T-helper 1 cell treated with Interleukin-12 subunit alpha and Interleukin-12 subunit beta and Interleukin-4 antibody, amounts not matched to agents 30 μg/mL and 1 μg/mL, for 36 hours (primary cell): Measurements from ENCODE around the gene PCDH1.

Experiments
- H3K27ac Mint-ChIP-seq: one replicate; pipeline ENCODE4 v1.8.0; 2021; ENCODE audit warnings: mild to moderate bottlenecking, mixed read lengths
- H3K27me3 Mint-ChIP-seq: one replicate; pipeline ENCODE4 v1.8.0; 2021; ENCODE audit warnings: low read depth, mixed read lengths
- H3K36me3 Mint-ChIP-seq: one replicate; pipeline ENCODE4 v1.8.0; 2021; ENCODE audit warnings: low read depth, mixed read lengths
- H3K4me1 Mint-ChIP-seq: one replicate; pipeline ENCODE4 v1.8.0; 2021; ENCODE audit warnings: low read depth, mixed read lengths
- H3K4me3 Mint-ChIP-seq: one replicate; pipeline ENCODE4 v1.8.0; 2021; ENCODE audit warnings: mild to moderate bottlenecking, moderate library complexity, mixed read lengths
- H3K9me3 Mint-ChIP-seq: one replicate; pipeline ENCODE4 v1.8.0; 2021; ENCODE audit warnings: mixed read lengths

Gene PCDH1

GRCh38 chr5:141872496-141873356, 5.5 kb downstream of the PCDH1 start:
- no peaks in the 10 kb centered on the region for H3K36me3 Mint-ChIP-seq
- H3K9me3 Mint-ChIP-seq, result no peaks in the 10 kb centered on the region
- H3K4me3 Mint-ChIP-seq, result no peak overlapping the region
- H3K4me1 Mint-ChIP-seq, result peaks cover 7% of the 10 kb centered on the region
- peaks cover 61% of the 10 kb centered on the region for H3K27me3 Mint-ChIP-seq
- H3K27ac Mint-ChIP-seq, result no peak overlapping the region

- Mint-ChIP-seq H3K9me3 (no peaks in the 10 kb centered on the region), H3K4me1 (peaks cover under 1% of the 10 kb centered on the region), H3K4me3 (no peak overlapping the region), H3K36me3 (no peaks in the 10 kb centered on the region), H3K27me3 (peaks cover 59% of the 10 kb centered on the region), H3K27ac (no peak overlapping the region)
Observed at GRCh38 chr5:141871870-141872269, 6.3 kb downstream of the PCDH1 start.

GRCh38 chr5:141870871-141871270, 7.3 kb downstream of the PCDH1 start:
- Mint-ChIP-seq H3K4me3 (no peak overlapping the region), H3K27ac (no peak overlapping the region), H3K27me3 (peaks cover 61% of the 10 kb centered on the region)

GRCh38 chr5:141870228-141870627, 8.0 kb downstream of the PCDH1 start:
- Mint-ChIP-seq H3K9me3 (no peaks in the 10 kb centered on the region), H3K4me1 (no peaks in the 10 kb centered on the region), H3K27ac (no peak overlapping the region), H3K36me3 (no peaks in the 10 kb centered on the region), H3K4me3 (no peak overlapping the region), H3K27me3 (peaks cover 58% of the 10 kb centered on the region)

More at GRCh38 chr5:141870871-141871270, 7.3 kb downstream of the PCDH1 start:
- Mint-ChIP-seq H3K36me3 (no peaks in the 10 kb centered on the region), H3K4me1 (no peaks in the 10 kb centered on the region), H3K9me3 (no peaks in the 10 kb centered on the region)

GRCh38 chr5:141869514-141869913, 8.7 kb downstream of the PCDH1 start:
- no peaks in the 10 kb centered on the region for H3K9me3 Mint-ChIP-seq
- peaks cover 50% of the 10 kb centered on the region for H3K27me3 Mint-ChIP-seq
- H3K36me3 Mint-ChIP-seq, result no peaks in the 10 kb centered on the region
- no peak overlapping the region for H3K27ac Mint-ChIP-seq
- no peaks in the 10 kb centered on the region for H3K4me1 Mint-ChIP-seq
- no peak overlapping the region for H3K4me3 Mint-ChIP-seq

GRCh38 chr5:141869040-141869439, 9.2 kb downstream of the PCDH1 start:
- H3K9me3 Mint-ChIP-seq, result no peaks in the 10 kb centered on the region
- peaks cover 46% of the 10 kb centered on the region for H3K27me3 Mint-ChIP-seq
- no peak overlapping the region for H3K27ac Mint-ChIP-seq
- no peaks in the 10 kb centered on the region for H3K4me1 Mint-ChIP-seq
- no peak overlapping the region for H3K4me3 Mint-ChIP-seq
- no peaks in the 10 kb centered on the region for H3K36me3 Mint-ChIP-seq

- H3K9me3 Mint-ChIP-seq, result no peaks in the 10 kb centered on the region
- no peaks in the 10 kb centered on the region for H3K36me3 Mint-ChIP-seq
- H3K27ac Mint-ChIP-seq, result no peak overlapping the region
- no peaks in the 10 kb centered on the region for H3K4me1 Mint-ChIP-seq
- no peak overlapping the region for H3K4me3 Mint-ChIP-seq
- H3K27me3 Mint-ChIP-seq, result peaks cover 41% of the 10 kb centered on the region
Observed at GRCh38 chr5:141868541-141868940, 9.7 kb downstream of the PCDH1 start.

GRCh38 chr5:141867651-141868050, 10.6 kb downstream of the PCDH1 start:
- Mint-ChIP-seq H3K27ac (no peak overlapping the region), H3K27me3 (peaks cover 36% of the 10 kb centered on the region), H3K36me3 (no peaks in the 10 kb centered on the region), H3K9me3 (no peaks in the 10 kb centered on the region), H3K4me1 (no peaks in the 10 kb centered on the region), H3K4me3 (no peak overlapping the region)

- no peak overlapping the region for H3K4me3 Mint-ChIP-seq
- H3K36me3 Mint-ChIP-seq, result no peaks in the 10 kb centered on the region
- H3K27ac Mint-ChIP-seq, result no peak overlapping the region
- no peaks in the 10 kb centered on the region for H3K9me3 Mint-ChIP-seq
- H3K4me1 Mint-ChIP-seq, result no peaks in the 10 kb centered on the region
- H3K27me3 Mint-ChIP-seq, result peaks cover 34% of the 10 kb centered on the region
Observed at GRCh38 chr5:141867139-141867538, 11.1 kb downstream of the PCDH1 start.

- Mint-ChIP-seq H3K4me3 (no peak overlapping the region), H3K27ac (no peak overlapping the region), H3K9me3 (no peaks in the 10 kb centered on the region), H3K4me1 (no peaks in the 10 kb centered on the region), H3K36me3 (no peaks in the 10 kb centered on the region), H3K27me3 (peaks cover 27% of the 10 kb centered on the region)
Observed at GRCh38 chr5:141866096-141866495, 12.1 kb downstream of the PCDH1 start.

- H3K4me3 Mint-ChIP-seq, result no peak overlapping the region
- no peaks in the 10 kb centered on the region for H3K36me3 Mint-ChIP-seq
- H3K27ac Mint-ChIP-seq, result no peak overlapping the region
- no peaks in the 10 kb centered on the region for H3K9me3 Mint-ChIP-seq
- no peaks in the 10 kb centered on the region for H3K4me1 Mint-ChIP-seq
- H3K27me3 Mint-ChIP-seq, result peaks cover 20% of the 10 kb centered on the region
Observed at GRCh38 chr5:141865406-141865805, 12.8 kb downstream of the PCDH1 start.

- H3K27me3 Mint-ChIP-seq, result peaks cover 24% of the 10 kb centered on the region
- H3K4me3 Mint-ChIP-seq, result no peak overlapping the region
- no peaks in the 10 kb centered on the region for H3K9me3 Mint-ChIP-seq
- no peaks in the 10 kb centered on the region for H3K4me1 Mint-ChIP-seq
- H3K27ac Mint-ChIP-seq, result no peak overlapping the region
- no peaks in the 10 kb centered on the region for H3K36me3 Mint-ChIP-seq
Observed at GRCh38 chr5:141864371-141865370, 13.5 kb downstream of the PCDH1 start.

GRCh38 chr5:141863569-141864178, 14.5 kb downstream of the PCDH1 start:
- no peaks in the 10 kb centered on the region for H3K9me3 Mint-ChIP-seq
- H3K36me3 Mint-ChIP-seq, result no peaks in the 10 kb centered on the region
- H3K27me3 Mint-ChIP-seq, result peaks cover 31% of the 10 kb centered on the region
- no peak overlapping the region for H3K27ac Mint-ChIP-seq
- no peak overlapping the region for H3K4me3 Mint-ChIP-seq
- H3K4me1 Mint-ChIP-seq, result no peaks in the 10 kb centered on the region

GRCh38 chr5:141862936-141863543, 15.2 kb downstream of the PCDH1 start:
- Mint-ChIP-seq H3K27ac (no peak overlapping the region), H3K9me3 (no peaks in the 10 kb centered on the region), H3K36me3 (no peaks in the 10 kb centered on the region), H3K4me1 (no peaks in the 10 kb centered on the region), H3K4me3 (no peak overlapping the region), H3K27me3 (peaks cover 31% of the 10 kb centered on the region)
